ENCODE measurements around the gene EGFL6. TPM values are rescaled to one million over a fixed set of nuclear protein-coding genes. Genes with fewer than 3 reads are reported as not detected.

Gene EGFL6
- total and polyA plus RNA-seq, 12 donors: 1.00 TPM; not detected in 11

- no peak for DNase-seq
- Histone ChIP-seq H3K4me1 (replicated peaks in 1 of 2) (no peaks in the 10 kb centered on the region), H3K36me3 (replicated peaks in 1 of 2) (no peaks in the 10 kb centered on the region), H3K9me3 (replicated peaks in 1 of 3) (no peaks in the 10 kb centered on the region), H3K27me3 (peaks cover 16% of the 10 kb centered on the region), H3K4me3 (no peak overlapping the region), H3K27ac (no peak overlapping the region)
- intact Hi-C loops (cut with DNase I): no loop called here
- WGBS, 4 donors: 31 to 64% (median 57%) methylated on average over 2 of the region's 2 CpGs; no CpG with 5 or more reads in 1 of the 4 donors
- TF ChIP-seq POLR2A (IDR thresholded peaks at IDR 0.05) (no peak), CTCF (IDR thresholded peaks at IDR 0.05) (no peak)
These were observed 38.6 kb downstream of the EGFL6 start for GRCh38 chrX:13607996-13608365.

- Histone ChIP-seq H3K27ac (no peak overlapping the region), H3K4me1 (replicated peaks in 1 of 2) (no peaks in the 10 kb centered on the region), H3K36me3 (replicated peaks in 1 of 2) (no peaks in the 10 kb centered on the region), H3K9me3 (replicated peaks in 1 of 3) (no peaks in the 10 kb centered on the region), H3K27me3 (peaks cover 20% of the 10 kb centered on the region), H3K4me3 (no peak overlapping the region)
- DNase-seq: no peak
- intact Hi-C loops (cut with DNase I): no loop called here
- TF ChIP-seq CTCF (IDR thresholded peaks at IDR 0.05) (no peak), POLR2A (IDR thresholded peaks at IDR 0.05) (no peak)
These were observed 44.8 kb downstream of the EGFL6 start for GRCh38 chrX:13614154-13614553.

GRCh38 chrX:13620207-13620606 lies 50.8 kb downstream of the EGFL6 start:
- Histone ChIP-seq H3K4me1 (replicated peaks in 1 of 2) (no peaks in the 10 kb centered on the region), H3K9me3 (replicated peaks in 1 of 3) (no peaks in the 10 kb centered on the region), H3K27ac (no peak overlapping the region), H3K4me3 (no peak overlapping the region), H3K27me3 (peaks cover 18% of the 10 kb centered on the region), H3K36me3 (replicated peaks in 1 of 2) (no peaks in the 10 kb centered on the region)
- no peak for DNase-seq
- 33 to 50% (median 35%) methylated on average over 1 of the region's 1 CpG for WGBS, 4 donors
- TF ChIP-seq POLR2A (IDR thresholded peaks at IDR 0.05): no peak
- TF ChIP-seq CTCF (IDR thresholded peaks at IDR 0.05): no peak
- intact Hi-C loops (cut with DNase I): no loop called here

GRCh38 chrX:13622401-13622964 lies 53.1 kb downstream of the EGFL6 start:
- H3K4me1 ChIP-seq (replicated peaks in 1 of 2): no peaks in the 10 kb centered on the region
- no peak overlapping the region for H3K4me3 ChIP-seq
- peaks cover 24% of the 10 kb centered on the region for H3K27me3 ChIP-seq
- TF ChIP-seq CTCF (IDR thresholded peaks at IDR 0.05) (no peak), POLR2A (IDR thresholded peaks at IDR 0.05) (no peak)
- H3K27ac ChIP-seq: no peak overlapping the region
- no peaks in the 10 kb centered on the region for H3K9me3 ChIP-seq (replicated peaks in 1 of 3)
- intact Hi-C loops (cut with DNase I): no loop called here
- 70 to 79% (median 71%) methylated on average over 3 of the region's 3 CpGs for WGBS, 4 donors
- no peak for DNase-seq
- H3K36me3 ChIP-seq (replicated peaks in 1 of 2): no peaks in the 10 kb centered on the region
